Left ventricle myocardium inferior (tissue), 1 donor: ENCODE measurements around the gene C1QTNF5. TPM values are rescaled to one million over a fixed set of nuclear protein-coding genes. Genes with fewer than 3 reads are reported as not detected.

ENCODE experiments used
- DNase-seq: peaks from one replicate; pipeline ENCODE4 v3.0.0-alpha.2; 2020
- H3K27ac ChIP-seq: fragments of 200-600 bp; replicated peaks from 2 replicates; pipeline ENCODE4 v1.8.0; 2021
- H3K27me3 ChIP-seq: fragments of 200-600 bp; 2 replicates; pipeline ENCODE4 v1.8.0; 2021; ENCODE audit warnings: low read depth
- H3K36me3 ChIP-seq: fragments of 200-600 bp; 2 replicates; pipeline ENCODE4 v1.8.0; 2021
- H3K4me1 ChIP-seq: fragments of 200-600 bp; 2 replicates; pipeline ENCODE4 v1.8.0; 2021
- H3K4me3 ChIP-seq: fragments of 200-600 bp; 2 replicates; pipeline ENCODE4 v1.8.0; 2021; ENCODE audit warnings: mild to moderate bottlenecking, moderate library complexity
- H3K9me3 ChIP-seq: fragments of 200-600 bp; replicated peaks from 2 replicates; pipeline ENCODE4 v1.8.0; 2021
- CTCF ChIP-seq: fragments of 200-600 bp; IDR thresholded peaks from 2 replicates; pipeline ENCODE4 v1.8.0; 2021; ENCODE audit warnings: antibody characterized with exemption, mild to moderate bottlenecking, borderline replicate concordance
- intact Hi-C: fragments of 100-400 bp; cut with micrococcal nuclease; formaldehyde crosslinking; loops from one replicate; pipeline ENCODE4 v1.11.0; 2022
- total RNA-seq: library from RNA; stranded (reverse); fragmentation: NEBNext Ultra II Directional; extraction: Animal tissue kit (Norgen Biotek cat#: 25700); gene quantifications from one replicate; pipeline ENCODE4 v1.2.1, GENCODE V29; 2021
- donor health status: DM: no; HTN: yes; CAD: no; lungs with severe emphysema.

C1QTNF5 gene
- total RNA-seq, 1 donor from 2014 or later: 14.4 TPM

- DNase-seq: no peak
- Histone ChIP-seq H3K4me1 (peaks cover 71% of the 10 kb centered on the region), H3K4me3 (peak overlapping the region; percentile 97), H3K27ac (peak overlapping the region; percentile 90), H3K9me3 (no peaks in the 10 kb centered on the region), H3K36me3 (peaks cover 5% of the 10 kb centered on the region), H3K27me3 (no peaks in the 10 kb centered on the region)
- intact Hi-C loops: no loop called here
- no peak for TF ChIP-seq CTCF
Observed at GRCh38 chr11:119335655-119336543, 4.8 kb downstream of the C1QTNF5 start.

GRCh38 chr11:119335091-119335654 lies 5.5 kb downstream of the C1QTNF5 start:
- intact Hi-C loops: no loop called here
- peaks cover 5% of the 10 kb centered on the region for H3K36me3 ChIP-seq
- peaks cover 63% of the 10 kb centered on the region for H3K4me1 ChIP-seq
- H3K4me3 ChIP-seq: peak overlapping the region; percentile 97
- no peak for DNase-seq
- TF ChIP-seq CTCF: no peak
- no peaks in the 10 kb centered on the region for H3K27me3 ChIP-seq
- peak overlapping the region; percentile 90 for H3K27ac ChIP-seq
- H3K9me3 ChIP-seq: no peaks in the 10 kb centered on the region

GRCh38 chr11:119334174-119334930 lies 6.3 kb downstream of the C1QTNF5 start, which contains the start of gene RNF26:
RNF26 (plus strand) TSS chr11:119334527; CDS start chr11:119335123, 596 bp downstream.
- H3K27ac ChIP-seq: peak within 1 kb of the TSS; percentile 90
- DNase-seq: peak; percentile 91
- no peaks in the 10 kb centered on the region for H3K27me3 ChIP-seq
- peak within 1 kb of the TSS; percentile 97 for H3K4me3 ChIP-seq
- TF ChIP-seq CTCF: no peak
- intact Hi-C loops: no loop called here
- peaks cover 55% of the 10 kb centered on the region for H3K4me1 ChIP-seq
- H3K9me3 ChIP-seq: no peaks in the 10 kb centered on the region
- peaks cover 5% of the 10 kb centered on the region for H3K36me3 ChIP-seq

- Histone ChIP-seq H3K27me3 (no peaks in the 10 kb centered on the region), H3K4me3 (no peak overlapping the region), H3K4me1 (peaks cover 34% of the 10 kb centered on the region), H3K36me3 (peaks cover 5% of the 10 kb centered on the region), H3K27ac (no peak overlapping the region), H3K9me3 (no peaks in the 10 kb centered on the region)
- intact Hi-C loops: no loop called here
- no peak for DNase-seq
- no peak for TF ChIP-seq CTCF
Observed at GRCh38 chr11:119332111-119332765, 8.4 kb downstream of the C1QTNF5 start.

GRCh38 chr11:119330237-119330636 lies 10.4 kb downstream of the C1QTNF5 start:
- no peaks in the 10 kb centered on the region for H3K27me3 ChIP-seq
- DNase-seq: no peak
- no peak overlapping the region for H3K27ac ChIP-seq
- no peaks in the 10 kb centered on the region for H3K9me3 ChIP-seq
- no peak overlapping the region for H3K4me3 ChIP-seq
- no peaks in the 10 kb centered on the region for H3K36me3 ChIP-seq
- TF ChIP-seq CTCF: no peak
- peaks cover 14% of the 10 kb centered on the region for H3K4me1 ChIP-seq
- intact Hi-C loops: no loop called here
